T-helper 17 cell (primary cell): Measurements from ENCODE around the gene HAGH. TPM values are rescaled to one million over a fixed set of nuclear protein-coding genes. Genes with fewer than 3 reads are reported as not detected.

Experiments used
- ATAC-seq: fragments of 150-1000 bp; cut with Tn5 transposase; 2 replicates; pipeline ENCODE4 v1.10.0; 2021; ENCODE audit warnings: mild to moderate bottlenecking, moderate library complexity
- DNase-seq, 3 donors: peaks; one replicate each; pipeline versions ENCODE4 v3.0.0 to v3.0.0-alpha.2; 2020 to 2021
- H3K9me3 ChIP-seq: one replicate; pipeline ENCODE4 v1.7.0; 2013; ENCODE audit warnings: low read length, mild to moderate bottlenecking; ENCODE audit not compliant: control insufficient read depth, poor library complexity, severe bottlenecking
- H3K27ac Mint-ChIP-seq: one replicate; pipeline ENCODE4 v1.8.0; 2022; ENCODE audit warnings: mild to moderate bottlenecking, moderate library complexity, mixed read lengths
- H3K27me3 Mint-ChIP-seq: one replicate; pipeline ENCODE4 v1.8.0; 2022; ENCODE audit warnings: mixed read lengths
- H3K36me3 Mint-ChIP-seq: one replicate; pipeline ENCODE4 v1.8.0; 2022; ENCODE audit warnings: low read depth, mixed read lengths
- H3K4me1 Mint-ChIP-seq: one replicate; pipeline ENCODE4 v1.8.0; 2022; ENCODE audit warnings: mild to moderate bottlenecking, mixed read lengths
- H3K4me3 Mint-ChIP-seq: one replicate; pipeline ENCODE4 v1.8.0; 2022; ENCODE audit warnings: mild to moderate bottlenecking, moderate library complexity, mixed read lengths
- total RNA-seq, 4 donors: library from RNA in 2 of 4; stranded (reverse) in 2 of 4; gene quantifications; one replicate each; pipeline ENCODE4 v1.2.3 and lab custom pipeline; 2022 to 2026

Gene HAGH
- total RNA-seq, 2 donors from 2014 or later = 35.8 to 37.9 TPM

GRCh38 chr16:1857433-1858097 is 30.9 kb upstream of the HAGH start:
- no peak for ATAC-seq
- no peak overlapping the region for H3K4me3 Mint-ChIP-seq

GRCh38 chr16:1851793-1852192 is 25.2 kb upstream of the HAGH start:
- H3K4me3 Mint-ChIP-seq = no peak overlapping the region
- no peaks in the 10 kb centered on the region for H3K9me3 ChIP-seq
- no peaks in the 10 kb centered on the region for H3K36me3 Mint-ChIP-seq
- H3K27me3 Mint-ChIP-seq = peaks cover 15% of the 10 kb centered on the region
- DNase-seq (no peak), ATAC-seq (no peak)
- H3K27ac Mint-ChIP-seq = no peak overlapping the region
- peaks cover 12% of the 10 kb centered on the region for H3K4me1 Mint-ChIP-seq

More at GRCh38 chr16:1857433-1858097, 30.9 kb upstream of the HAGH start:
- Mint-ChIP-seq H3K4me1 (peaks cover 17% of the 10 kb centered on the region), H3K27me3 (peaks cover 45% of the 10 kb centered on the region), H3K27ac (no peak overlapping the region), H3K36me3 (peaks cover 11% of the 10 kb centered on the region)
- no peak for DNase-seq
- H3K9me3 ChIP-seq = no peaks in the 10 kb centered on the region

DNA sequence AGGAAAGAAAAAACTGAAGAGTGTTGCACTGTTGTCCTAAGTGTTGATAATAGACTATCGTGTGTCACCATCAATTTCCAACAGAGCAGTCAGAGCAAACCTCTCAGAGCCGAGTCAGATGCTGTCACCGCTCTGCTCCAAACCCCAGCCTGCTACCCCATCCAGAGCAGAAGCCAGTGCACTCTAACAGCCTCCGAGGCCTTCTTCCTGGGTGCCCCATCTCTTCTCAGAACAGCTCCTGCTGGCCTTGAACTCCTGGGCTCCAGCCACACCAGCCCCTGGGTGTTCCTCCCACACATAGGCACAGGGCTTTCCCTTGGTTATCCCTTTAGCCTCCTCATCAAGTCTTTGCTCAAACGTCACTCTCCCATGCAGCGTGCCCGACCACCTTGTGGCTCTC is 24.4 kb upstream of the HAGH start:
- Mint-ChIP-seq H3K27me3 (peaks cover 22% of the 10 kb centered on the region), H3K4me1 (peaks cover 12% of the 10 kb centered on the region), H3K36me3 (no peaks in the 10 kb centered on the region), H3K4me3 (no peak overlapping the region), H3K27ac (no peak overlapping the region)
- DNase-seq (no peak), ATAC-seq (no peak)
- H3K9me3 ChIP-seq = no peaks in the 10 kb centered on the region

DNA sequence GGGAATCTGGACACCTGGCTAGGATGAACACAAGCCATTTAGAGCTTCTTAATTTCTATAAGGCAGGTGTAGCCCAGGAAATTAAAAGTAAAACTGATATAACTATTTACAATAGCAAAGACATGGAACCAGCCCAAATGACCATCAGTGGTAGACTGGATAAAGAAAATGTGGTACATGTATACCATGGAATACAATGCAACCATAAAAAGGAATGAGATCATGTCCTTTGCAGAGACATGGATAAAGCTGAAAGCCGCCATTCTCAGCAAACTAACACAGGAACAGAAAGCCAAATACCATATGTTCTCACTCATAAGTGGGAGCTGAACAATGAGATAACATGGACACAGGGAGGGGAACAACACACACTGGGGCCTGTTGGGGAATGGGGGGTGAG is 19.8 kb upstream of the HAGH start:
- Mint-ChIP-seq H3K4me1 (no peaks in the 10 kb centered on the region), H3K27me3 (peaks cover 19% of the 10 kb centered on the region), H3K27ac (no peak overlapping the region), H3K4me3 (no peak overlapping the region), H3K36me3 (no peaks in the 10 kb centered on the region)
- DNase-seq (no peak), ATAC-seq (no peak)
- no peaks in the 10 kb centered on the region for H3K9me3 ChIP-seq

DNA sequence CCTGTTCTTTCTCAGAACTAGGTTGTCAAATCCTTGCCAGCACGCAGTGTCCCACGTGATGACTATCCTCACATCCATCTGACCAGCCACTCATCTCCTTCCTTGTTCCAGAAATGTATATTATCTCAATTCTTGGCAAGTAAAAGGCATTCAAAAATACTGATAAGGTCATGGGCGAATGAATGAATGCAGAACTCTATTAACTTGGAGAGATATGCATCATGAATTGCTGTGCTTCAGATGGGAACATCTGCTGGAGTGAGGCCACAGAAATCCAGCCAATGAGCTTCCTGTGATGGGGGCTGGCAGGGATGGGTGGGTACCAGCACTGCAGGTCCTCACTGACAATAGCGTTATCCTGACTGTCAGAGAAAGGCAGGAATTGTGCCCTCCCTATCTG is 19.4 kb upstream of the HAGH start:
- Mint-ChIP-seq H3K4me3 (no peak overlapping the region), H3K4me1 (no peaks in the 10 kb centered on the region), H3K27me3 (peaks cover 14% of the 10 kb centered on the region), H3K36me3 (no peaks in the 10 kb centered on the region), H3K27ac (no peak overlapping the region)
- no peaks in the 10 kb centered on the region for H3K9me3 ChIP-seq
- DNase-seq (no peak), ATAC-seq (no peak)

- no peak overlapping the region for H3K4me3 Mint-ChIP-seq
- ATAC-seq = no peak
Observed at GRCh38 chr16:1839554-1839953, 12.9 kb upstream of the HAGH start.

DNA sequence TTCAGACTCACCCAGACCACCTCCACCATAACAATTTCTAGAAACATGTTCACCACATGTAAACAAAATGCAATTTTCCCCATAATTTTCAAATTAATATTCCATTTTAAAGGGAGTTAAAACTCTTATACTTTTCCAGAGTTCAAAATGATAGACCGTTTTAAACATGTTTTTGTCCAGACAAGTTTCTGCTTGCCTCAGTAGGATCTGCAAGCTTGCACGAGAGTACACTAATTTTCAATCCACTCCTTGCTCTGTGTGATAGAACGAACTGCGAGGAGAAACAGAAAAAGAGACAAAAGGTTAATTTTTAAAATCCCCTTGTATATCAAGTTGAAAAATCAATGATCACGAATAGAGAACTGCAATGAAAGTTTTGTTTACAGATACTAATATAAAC is 7.5 kb upstream of the HAGH start:
- ATAC-seq = no peak
- Mint-ChIP-seq H3K27ac (no peak overlapping the region), H3K4me3 (no peak overlapping the region), H3K36me3 (no peaks in the 10 kb centered on the region), H3K27me3 (no peaks in the 10 kb centered on the region), H3K4me1 (peaks cover 2% of the 10 kb centered on the region)
- no peaks in the 10 kb centered on the region for H3K9me3 ChIP-seq
- DNase-seq = no peak

More at GRCh38 chr16:1839554-1839953, 12.9 kb upstream of the HAGH start:
- H3K4me1 Mint-ChIP-seq = peaks cover 2% of the 10 kb centered on the region
- no peaks in the 10 kb centered on the region for H3K36me3 Mint-ChIP-seq
- DNase-seq = no peak
- no peaks in the 10 kb centered on the region for H3K27me3 Mint-ChIP-seq
- no peak overlapping the region for H3K27ac Mint-ChIP-seq
- no peaks in the 10 kb centered on the region for H3K9me3 ChIP-seq

DNA sequence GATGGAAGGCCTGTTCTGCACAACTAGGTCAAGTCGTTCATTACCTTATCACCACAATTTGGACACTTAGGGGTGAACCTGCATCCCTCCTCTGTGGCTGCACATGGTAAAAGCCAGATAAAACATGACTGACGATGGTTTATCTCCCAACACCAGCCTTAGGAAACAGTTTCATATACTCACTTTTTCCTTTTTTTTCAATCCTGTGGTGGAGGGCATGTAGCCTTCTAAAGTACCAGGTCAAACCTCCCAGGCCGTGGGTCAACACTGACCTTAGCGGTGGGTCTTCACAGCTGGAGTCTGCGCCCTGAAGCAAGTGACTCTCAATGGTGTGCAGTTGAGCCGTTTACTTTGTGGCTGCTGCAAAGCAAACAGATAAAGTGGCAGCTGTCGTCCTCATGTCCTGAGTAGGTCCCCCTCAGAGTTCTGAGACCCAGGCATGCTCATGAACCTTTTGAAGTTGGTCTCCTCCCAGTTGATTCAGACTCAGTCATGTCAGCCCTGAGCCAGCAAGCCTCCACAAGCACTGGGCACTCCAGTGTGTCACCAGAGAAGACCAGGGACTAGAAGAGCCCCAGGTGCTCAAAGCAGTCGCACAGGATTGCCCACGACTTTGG is 6.3 kb upstream of the HAGH start:
- Mint-ChIP-seq H3K4me1 (peaks cover under 1% of the 10 kb centered on the region), H3K36me3 (no peaks in the 10 kb centered on the region)

GRCh38 chr16:1831186-1832075 is 4.8 kb upstream of the HAGH start:
- Mint-ChIP-seq H3K4me3 (no peak overlapping the region), H3K27ac (no peak overlapping the region), H3K4me1 (peaks cover 5% of the 10 kb centered on the region), H3K27me3 (no peaks in the 10 kb centered on the region), H3K36me3 (no peaks in the 10 kb centered on the region)
- DNase-seq = no peak
- no peaks in the 10 kb centered on the region for H3K9me3 ChIP-seq
- ATAC-seq = no peak

More for the DNA sequence above, 6.3 kb upstream of the HAGH start:
- Mint-ChIP-seq H3K27me3 (no peaks in the 10 kb centered on the region), H3K27ac (no peak overlapping the region), H3K4me3 (no peak overlapping the region)
- ATAC-seq = no peak
- no peaks in the 10 kb centered on the region for H3K9me3 ChIP-seq
- DNase-seq = no peak

DNA sequence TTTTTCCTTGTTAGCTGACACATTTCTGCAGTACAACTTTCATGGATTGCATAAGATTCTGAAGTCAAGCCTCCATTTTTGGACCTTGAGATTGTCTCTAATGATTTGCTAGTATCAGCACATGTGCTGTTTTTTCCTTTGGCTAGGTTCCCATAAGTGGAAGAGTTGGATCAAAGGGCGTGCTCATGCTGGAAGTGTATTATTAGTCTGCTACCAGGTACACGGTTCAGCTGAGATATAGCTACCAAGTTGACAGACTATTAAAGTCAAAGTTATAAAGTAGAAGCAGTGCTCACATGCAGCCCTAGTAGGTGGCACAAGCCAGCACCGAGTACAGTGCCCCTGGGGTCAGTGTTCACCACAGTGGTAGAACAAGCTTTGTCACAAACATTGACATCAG is 3.6 kb upstream of the HAGH start:
- no peak for DNase-seq
- no peaks in the 10 kb centered on the region for H3K9me3 ChIP-seq
- Mint-ChIP-seq H3K27ac (no peak overlapping the region), H3K4me1 (peaks cover 8% of the 10 kb centered on the region), H3K36me3 (no peaks in the 10 kb centered on the region), H3K27me3 (no peaks in the 10 kb centered on the region), H3K4me3 (no peak overlapping the region)
- no peak for ATAC-seq

DNA sequence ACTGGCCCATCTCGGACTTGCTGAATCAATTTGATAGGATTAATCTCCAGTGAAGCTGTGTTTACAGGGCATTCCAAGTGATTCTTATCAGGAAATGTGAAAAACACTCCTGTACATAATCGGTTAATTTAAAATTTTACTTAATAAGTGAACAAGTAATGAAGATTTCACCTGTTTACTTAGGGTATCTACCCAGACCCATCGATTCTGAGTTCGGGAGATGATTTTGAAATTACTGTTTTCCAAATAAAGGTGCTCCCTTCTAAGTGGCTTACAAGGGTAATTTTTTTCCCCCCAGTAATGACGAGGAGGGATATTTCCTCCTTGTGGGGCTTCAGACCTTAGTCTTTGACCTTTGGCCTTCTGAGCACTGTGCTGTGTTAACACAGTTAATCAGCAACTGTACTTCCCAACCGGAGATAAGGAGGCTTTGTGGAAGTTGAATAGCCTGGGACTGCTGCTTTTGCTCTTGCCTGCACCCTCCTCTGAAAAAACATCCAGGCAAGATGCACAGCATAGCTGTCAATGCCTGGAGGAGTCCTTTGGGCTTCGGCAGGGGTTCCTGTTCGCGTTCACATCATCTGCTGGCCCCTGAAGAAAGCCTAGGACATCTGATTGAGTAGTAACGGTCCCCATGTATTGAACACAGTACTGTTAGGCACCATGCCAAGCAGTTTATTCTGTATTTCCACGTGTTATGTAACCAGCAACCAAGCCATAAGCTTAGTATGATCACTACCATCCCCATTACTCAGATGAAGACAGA is 2.2 kb upstream of the HAGH start:
- peaks cover 12% of the 10 kb centered on the region for H3K4me1 Mint-ChIP-seq
- H3K27ac Mint-ChIP-seq = no peak overlapping the region

GRCh38 chr16:1825864-1826690 is 548 bp downstream of the HAGH start:
- ATAC-seq = peak; percentile 78

More for the DNA sequence above, 2.2 kb upstream of the HAGH start:
- H3K36me3 Mint-ChIP-seq = no peaks in the 10 kb centered on the region
- ATAC-seq (no peak), DNase-seq (no peak)
- H3K9me3 ChIP-seq = no peaks in the 10 kb centered on the region
- H3K4me3 Mint-ChIP-seq = peak overlapping the region; percentile 47
- no peaks in the 10 kb centered on the region for H3K27me3 Mint-ChIP-seq

More at GRCh38 chr16:1825864-1826690, 548 bp downstream of the HAGH start:
- peak in 2 of 3 donors; percentile 59 to 73 for DNase-seq
- peak overlapping the region; percentile 77 for H3K27ac Mint-ChIP-seq
- H3K36me3 Mint-ChIP-seq = no peaks in the 10 kb centered on the region
- H3K4me3 Mint-ChIP-seq = peak overlapping the region; percentile 91
- no peaks in the 10 kb centered on the region for H3K27me3 Mint-ChIP-seq
- H3K4me1 Mint-ChIP-seq = peaks cover 12% of the 10 kb centered on the region
- no peaks in the 10 kb centered on the region for H3K9me3 ChIP-seq
